DMS53 treated with DMSO at 0.1 percent for 48 hours (cell line): ENCODE measurements around the gene TMEM234.

Experiments used
- DNase-seq: peaks from one replicate; lab custom pipeline; 2025; ENCODE audit not compliant: unreplicated experiment; lab: John Stamatoyannopoulos, UW

Gene TMEM234

DNA sequence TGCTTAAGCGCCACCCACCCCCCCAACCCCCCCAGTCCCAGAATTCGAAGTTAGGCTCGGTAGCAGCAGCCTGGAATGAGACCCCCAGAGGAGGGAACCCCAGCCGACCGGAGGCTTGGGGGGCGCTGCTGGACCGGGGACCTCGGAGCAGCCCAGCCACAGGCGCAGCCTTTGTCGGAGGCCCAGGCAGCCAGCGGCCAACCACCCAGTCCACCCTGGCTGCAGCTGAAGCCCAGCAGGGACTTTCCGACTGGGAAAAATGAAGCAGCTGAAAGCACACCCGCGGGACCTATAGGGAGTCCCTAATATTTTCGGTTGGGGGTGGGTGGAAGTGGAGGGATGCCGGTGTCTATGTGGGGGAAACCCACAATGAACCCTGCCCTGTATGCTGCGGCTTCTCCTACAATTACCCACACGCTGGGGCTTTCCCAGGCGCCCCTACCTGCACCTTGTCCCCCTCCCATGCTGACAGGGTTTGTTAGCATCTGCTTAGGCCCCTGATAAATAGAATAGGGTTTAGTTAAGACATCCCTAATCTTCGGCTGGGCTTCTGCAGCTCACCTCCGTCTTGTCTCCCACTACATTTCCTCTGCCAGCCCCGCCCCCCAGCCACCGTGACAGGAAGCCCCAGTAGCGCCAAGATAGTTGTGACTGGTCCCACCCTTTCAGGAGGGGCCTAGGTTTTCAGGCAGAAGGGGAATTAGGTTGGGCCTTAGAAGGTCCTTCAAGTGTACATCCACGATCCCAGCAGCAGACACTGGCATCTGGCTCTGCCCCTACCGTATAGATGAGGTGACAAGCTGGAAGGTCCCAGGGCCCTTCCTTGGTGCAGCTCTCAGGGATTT, 20.9 kb downstream of the TMEM234 start:
- no peak for DNase-seq

- DNase-seq: peak; percentile 41
Observed at GRCh38 chr1:32200226-32201010, 21.7 kb downstream of the TMEM234 start, which contains the start of gene CCDC28B. Gene CCDC28B, plus strand, starts transcription at chr1:32200595. Its CDS starts 1,341 bp downstream, at chr1:32201936.

- DNase-seq: no peak
Observed at GRCh38 chr1:32199717-32200072, 22.5 kb downstream of the TMEM234 start.

- DNase-seq: no peak
Observed at GRCh38 chr1:32199043-32199716, 23.0 kb downstream of the TMEM234 start.

GRCh38 chr1:32198237-32199042, 23.7 kb downstream of the TMEM234 start:
- no peak for DNase-seq

DNA sequence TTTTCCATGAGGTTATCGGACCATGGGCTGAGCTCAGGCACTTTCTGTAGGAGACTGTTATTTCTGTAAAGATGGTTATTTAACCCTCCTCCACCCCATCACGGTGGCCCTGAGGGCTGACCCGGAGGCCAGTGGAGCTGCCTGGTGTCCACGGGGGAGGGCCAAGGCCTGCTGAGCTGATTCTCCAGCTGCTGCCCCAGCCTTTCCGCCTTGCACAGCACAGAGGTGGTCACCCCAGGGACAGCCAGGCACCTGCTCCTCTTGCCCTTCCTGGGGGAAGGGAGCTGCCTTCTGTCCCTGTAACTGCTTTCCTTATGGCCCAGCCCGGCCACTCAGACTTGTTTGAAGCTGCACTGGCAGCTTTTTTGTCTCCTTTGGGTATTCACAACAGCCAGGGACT, 24.3 kb downstream of the TMEM234 start:
- DNase-seq: no peak

DNA sequence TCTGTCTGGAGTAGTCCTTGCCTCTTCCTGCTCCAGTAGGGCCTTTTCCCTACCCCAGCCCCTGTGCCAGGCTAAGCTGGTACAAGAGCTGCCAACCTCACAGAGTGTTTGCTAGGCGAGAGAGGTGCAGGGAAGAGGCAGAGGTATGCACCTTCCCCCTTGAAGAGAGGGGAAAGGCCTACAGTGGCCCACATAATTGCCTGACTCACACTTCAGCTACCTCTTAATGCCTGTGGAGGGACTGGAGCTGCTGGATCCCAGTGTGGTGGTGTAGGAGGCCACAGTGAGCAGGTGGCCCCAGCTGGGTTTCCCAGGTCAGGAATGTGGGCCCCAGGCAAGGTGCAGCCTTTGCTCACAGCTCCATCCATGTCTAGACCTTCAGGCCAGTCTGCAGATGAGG, 25.1 kb downstream of the TMEM234 start:
- DNase-seq: no peak

DNA sequence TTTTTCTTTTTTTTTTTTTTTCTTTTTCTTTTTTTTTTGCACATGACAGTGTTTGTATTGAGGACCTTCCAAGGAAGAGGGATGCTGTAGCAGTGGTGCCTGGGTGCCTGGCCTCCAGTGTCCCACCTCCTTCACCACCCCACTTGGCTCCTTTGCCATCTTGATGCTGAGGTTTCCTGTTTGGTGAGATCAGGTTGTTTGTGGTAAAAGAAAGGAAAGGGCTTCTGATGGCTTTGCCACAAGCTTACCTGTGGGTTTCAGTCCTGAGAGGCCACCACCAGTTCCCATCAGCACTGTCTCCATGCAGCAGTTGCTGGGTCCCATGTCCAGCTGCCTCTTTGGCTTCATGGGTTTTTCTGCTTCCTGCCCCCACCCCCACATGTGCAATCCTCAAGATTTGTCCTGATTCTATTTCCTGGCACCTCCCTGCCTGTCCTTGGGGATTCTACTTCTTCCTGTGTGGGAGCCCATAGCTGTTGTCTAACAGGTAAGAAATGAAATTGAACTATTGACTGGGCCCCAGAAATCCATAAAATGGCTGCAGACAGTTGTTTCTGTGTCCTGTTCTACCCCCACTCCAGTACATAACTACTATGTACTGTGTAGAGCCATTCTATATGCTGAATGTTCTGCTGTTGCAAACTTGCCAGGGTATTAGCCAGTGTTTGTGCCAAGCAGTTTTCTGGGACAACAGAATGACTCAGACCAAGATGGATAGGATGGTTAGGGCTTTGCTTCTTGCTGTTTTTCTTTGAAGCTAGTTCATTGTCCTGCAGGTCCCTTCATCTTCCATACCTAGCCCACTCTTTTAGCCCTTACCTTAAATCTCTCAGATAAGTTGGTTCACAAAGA, 26.0 kb downstream of the TMEM234 start:
- DNase-seq: no peak

GRCh38 chr1:32195531-32195930, 26.6 kb downstream of the TMEM234 start:
- DNase-seq: no peak

GRCh38 chr1:32194984-32195383, 27.2 kb downstream of the TMEM234 start:
- no peak for DNase-seq

GRCh38 chr1:32192220-32192948, 29.8 kb downstream of the TMEM234 start:
- DNase-seq: no peak

- no peak for DNase-seq
Observed at GRCh38 chr1:32187850-32188249, 34.3 kb downstream of the TMEM234 start.

- DNase-seq: no peak
Observed at GRCh38 chr1:32186491-32186890, 35.7 kb downstream of the TMEM234 start.

DNA sequence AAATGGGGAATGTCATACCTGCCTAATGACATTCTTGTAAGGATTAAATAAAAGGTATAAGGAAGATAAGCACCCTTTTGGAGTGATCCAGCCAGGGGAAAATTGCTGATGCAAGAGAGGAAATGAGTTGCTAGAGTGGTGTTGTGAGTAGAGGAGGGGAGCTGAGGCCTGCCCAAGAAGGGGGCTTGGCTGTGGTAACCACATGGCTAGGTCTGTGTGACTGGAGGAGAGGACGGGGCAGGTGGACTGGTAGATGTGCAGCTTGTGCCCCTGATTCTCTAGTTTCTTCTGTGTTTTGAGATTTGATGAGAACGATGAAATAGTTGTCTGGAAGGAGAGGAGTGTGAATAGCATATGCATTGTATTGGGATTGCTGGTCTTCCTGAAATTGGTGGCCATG, 36.1 kb downstream of the TMEM234 start:
- no peak for DNase-seq

GRCh38 chr1:32184650-32185049, 37.5 kb downstream of the TMEM234 start:
- DNase-seq: no peak

DNA sequence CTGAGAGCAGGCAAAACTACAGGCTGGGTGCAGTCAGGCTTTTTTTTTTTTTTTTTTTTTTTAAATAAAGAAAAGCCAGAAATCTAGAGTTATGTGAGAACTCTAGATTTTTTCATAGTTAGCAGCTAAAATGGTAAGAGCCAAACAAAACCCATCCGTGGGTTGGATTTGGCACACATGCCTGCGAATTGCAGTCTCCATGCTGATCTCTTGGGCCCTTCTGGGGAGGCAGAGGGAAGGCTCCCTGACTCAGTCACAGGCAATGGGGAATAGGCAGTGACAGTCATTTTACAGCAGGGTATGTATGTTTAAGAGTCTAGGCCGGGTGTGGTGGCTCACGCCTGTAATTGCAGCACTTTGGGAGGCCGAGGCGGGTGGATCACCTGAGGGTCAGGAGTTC, 40.1 kb downstream of the TMEM234 start:
- DNase-seq: no peak

GRCh38 chr1:32181563-32181962, 40.6 kb downstream of the TMEM234 start:
- no peak for DNase-seq

- no peak for DNase-seq
Observed at GRCh38 chr1:32181065-32181464, 41.1 kb downstream of the TMEM234 start.
